Ascending aorta (tissue), 2 donors: ENCODE results near the gene CFAP251. TPM values are rescaled to one million over a fixed set of nuclear protein-coding genes. Genes with fewer than 3 reads are reported as not detected.

Experiments
- DNase-seq, 2 donors: peaks; one replicate each; pipeline ENCODE4 v3.0.0-alpha.2; 2019; ENCODE audit warnings: low spot score in 2 of 2
- H3K27ac ChIP-seq, 2 donors: fragments of 200-600 bp; sonication (generic); one replicate each; pipeline ENCODE4 v1.5.1; 2016 to 2017; ENCODE audit warnings: mild to moderate bottlenecking in 1 of 2
- H3K27me3 ChIP-seq: fragments of 200-600 bp; sonication (generic); one replicate; pipeline ENCODE4 v1.5.1; 2017
- H3K36me3 ChIP-seq, 2 donors: fragments of 200-600 bp; sonication (generic); one replicate each; pipeline ENCODE4 v1.5.1; 2016
- H3K4me1 ChIP-seq, 2 donors: fragments of 200-600 bp; sonication (generic); one replicate each; pipeline ENCODE4 v1.5.1; 2016 to 2017; ENCODE audit warnings: mild to moderate bottlenecking in 1 of 2
- H3K4me3 ChIP-seq, 2 donors: fragments of 200-600 bp; sonication (generic); one replicate each; pipeline ENCODE4 v1.5.1; 2016 to 2017; ENCODE audit warnings: mild to moderate bottlenecking in 1 of 2
- H3K9me3 ChIP-seq, 2 donors: fragments of 200-600 bp; sonication (generic); one replicate each; pipeline ENCODE4 v1.5.1; 2016
- intact Hi-C: fragments of 100-400 bp; cut with DNase I; formaldehyde crosslinking; loops from one replicate; pipeline ENCODE4 v1.15.1; 2023
- total RNA-seq: library from RNA; depleted of rRNA; stranded (reverse); fragments of >200 nt; gene quantifications from one replicate; pipeline ENCODE4 v1.1.0, GENCODE V29; 2016
- TF ChIP-seq, protein P1 (sequence below), 3 experiments: fragments of 200-600 bp in 2 of 3; fragments of 450-650 bp in 1 of 3; sonication (generic) in 2 of 3; IDR thresholded peaks; one replicate each; pipeline ENCODE4 v1.5.1; 2016 to 2019; ENCODE audit warnings: antibody characterized with exemption in 3 of 3, mild to moderate bottlenecking in 1 of 3, moderate library complexity in 1 of 3

CFAP251 gene
- total RNA-seq, 1 donor from 2014 or later: 0.75 TPM

DNA sequence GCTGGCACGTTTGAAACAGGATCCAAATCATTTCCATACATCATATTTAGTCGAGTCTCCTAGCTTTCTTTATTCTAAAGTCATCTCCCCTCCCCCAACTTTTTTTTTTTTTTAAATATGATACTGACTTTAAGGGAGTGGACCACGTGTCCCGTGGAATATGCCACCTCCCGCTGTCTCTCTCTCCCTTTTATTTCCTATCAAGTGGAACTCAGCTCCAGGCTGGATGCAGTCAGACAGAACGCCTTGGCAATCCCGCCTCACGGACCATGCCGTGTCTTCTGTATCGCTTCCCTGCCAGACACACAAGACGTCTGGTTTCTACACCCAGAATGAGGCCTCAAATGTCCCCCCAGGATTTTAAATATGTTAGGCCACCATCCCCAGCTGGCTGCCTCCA lies 124.5 kb downstream of the CFAP251 start:
- peaks cover 17 to 41% of the 10 kb centered on the region in 2 donors for H3K36me3 ChIP-seq
- H3K9me3 ChIP-seq: no peaks in the 10 kb centered on the region
- intact Hi-C loops: no loop called here
- H3K4me3 ChIP-seq: no peak overlapping the region
- no peak for DNase-seq
- H3K4me1 ChIP-seq: no peaks in the 10 kb centered on the region
- no peak overlapping the region for H3K27ac ChIP-seq
- TF ChIP-seq, protein P1, sequence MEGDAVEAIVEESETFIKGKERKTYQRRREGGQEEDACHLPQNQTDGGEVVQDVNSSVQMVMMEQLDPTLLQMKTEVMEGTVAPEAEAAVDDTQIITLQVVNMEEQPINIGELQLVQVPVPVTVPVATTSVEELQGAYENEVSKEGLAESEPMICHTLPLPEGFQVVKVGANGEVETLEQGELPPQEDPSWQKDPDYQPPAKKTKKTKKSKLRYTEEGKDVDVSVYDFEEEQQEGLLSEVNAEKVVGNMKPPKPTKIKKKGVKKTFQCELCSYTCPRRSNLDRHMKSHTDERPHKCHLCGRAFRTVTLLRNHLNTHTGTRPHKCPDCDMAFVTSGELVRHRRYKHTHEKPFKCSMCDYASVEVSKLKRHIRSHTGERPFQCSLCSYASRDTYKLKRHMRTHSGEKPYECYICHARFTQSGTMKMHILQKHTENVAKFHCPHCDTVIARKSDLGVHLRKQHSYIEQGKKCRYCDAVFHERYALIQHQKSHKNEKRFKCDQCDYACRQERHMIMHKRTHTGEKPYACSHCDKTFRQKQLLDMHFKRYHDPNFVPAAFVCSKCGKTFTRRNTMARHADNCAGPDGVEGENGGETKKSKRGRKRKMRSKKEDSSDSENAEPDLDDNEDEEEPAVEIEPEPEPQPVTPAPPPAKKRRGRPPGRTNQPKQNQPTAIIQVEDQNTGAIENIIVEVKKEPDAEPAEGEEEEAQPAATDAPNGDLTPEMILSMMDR (IDR thresholded peaks at IDR 0.05): no peak
- H3K27me3 ChIP-seq: no peaks in the 10 kb centered on the region

DNA sequence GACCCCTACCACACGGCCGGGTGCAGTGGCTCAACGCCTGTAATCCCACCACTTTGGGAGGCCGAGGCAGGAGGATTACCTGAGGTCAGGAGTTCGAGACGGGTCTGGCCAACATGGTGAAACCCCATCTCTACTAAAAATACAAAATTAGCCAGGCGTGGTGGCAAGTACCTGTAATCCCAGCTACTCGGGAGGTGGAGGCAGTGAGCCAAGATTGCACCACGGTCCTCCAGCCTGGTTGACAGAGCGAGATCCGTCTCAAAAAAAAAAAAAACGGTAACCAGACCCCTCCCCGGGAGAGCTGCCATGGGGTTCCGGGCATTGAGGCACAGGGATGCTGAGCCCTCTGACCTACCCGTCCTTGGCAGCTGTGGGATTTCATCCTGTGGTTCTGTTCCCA lies 125.1 kb downstream of the CFAP251 start:
- intact Hi-C loops: no loop called here
- no peaks in the 10 kb centered on the region for H3K4me1 ChIP-seq
- peaks cover 17 to 39% of the 10 kb centered on the region in 2 donors for H3K36me3 ChIP-seq
- H3K27ac ChIP-seq: no peak overlapping the region
- H3K27me3 ChIP-seq: no peaks in the 10 kb centered on the region
- no peaks in the 10 kb centered on the region for H3K9me3 ChIP-seq
- TF ChIP-seq, protein P1 (IDR thresholded peaks at IDR 0.05): no peak
- no peak for DNase-seq
- no peak overlapping the region for H3K4me3 ChIP-seq

DNA sequence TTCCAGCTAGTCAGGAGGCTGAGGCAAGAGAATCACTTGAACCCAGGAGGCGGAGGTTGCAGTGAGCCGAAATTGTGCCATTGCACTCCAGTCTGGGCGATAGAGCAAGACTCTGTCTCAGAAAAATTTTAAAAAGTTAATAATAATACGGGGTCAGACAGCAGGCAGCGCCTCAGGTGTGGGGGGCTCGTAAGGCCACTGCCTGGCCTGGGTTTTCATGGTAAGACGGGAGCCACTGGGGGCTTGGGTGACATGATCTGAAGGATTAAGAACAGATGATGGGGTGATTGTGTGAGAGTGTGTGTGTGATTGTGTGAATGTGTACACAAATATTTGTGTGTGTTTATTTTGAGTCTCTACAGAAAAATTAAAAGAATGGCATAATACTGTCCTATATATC lies 126.9 kb downstream of the CFAP251 start:
- no peak overlapping the region for H3K4me3 ChIP-seq
- intact Hi-C loops: no loop called here
- H3K27ac ChIP-seq: no peak overlapping the region
- no peak for DNase-seq
- H3K36me3 ChIP-seq: peaks cover 17 to 32% of the 10 kb centered on the region in 2 donors
- H3K9me3 ChIP-seq: no peaks in the 10 kb centered on the region
- TF ChIP-seq, protein P1 (IDR thresholded peaks at IDR 0.05): no peak
- H3K27me3 ChIP-seq: no peaks in the 10 kb centered on the region
- H3K4me1 ChIP-seq: no peaks in the 10 kb centered on the region

DNA sequence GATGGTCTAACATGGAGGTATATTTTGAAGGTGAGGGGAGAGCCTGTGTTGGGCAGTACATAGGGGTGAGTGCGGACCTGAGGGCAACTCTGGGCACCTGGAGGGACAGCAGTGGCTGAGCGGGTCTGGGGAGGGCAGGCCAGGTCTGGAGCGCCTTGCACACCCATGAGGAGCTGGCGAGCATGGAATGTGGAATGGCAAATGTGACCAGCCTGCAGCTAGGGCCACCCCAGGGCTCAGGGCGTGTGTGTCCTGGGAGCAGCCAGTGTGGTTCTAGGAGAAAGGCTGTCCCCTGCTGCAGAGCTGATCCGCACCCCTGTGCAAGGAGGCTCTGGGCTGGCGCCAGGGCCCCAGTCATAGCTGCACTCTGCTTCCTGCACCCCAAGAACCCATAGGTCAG lies 127.8 kb downstream of the CFAP251 start:
- no peaks in the 10 kb centered on the region for H3K9me3 ChIP-seq
- peaks cover 0 to 4% of the 10 kb centered on the region in 2 donors for H3K4me1 ChIP-seq
- H3K4me3 ChIP-seq: no peak overlapping the region
- no peak overlapping the region for H3K27ac ChIP-seq
- H3K27me3 ChIP-seq: no peaks in the 10 kb centered on the region
- intact Hi-C loops: no loop called here
- TF ChIP-seq, protein P1 (IDR thresholded peaks at IDR 0.05): no peak
- H3K36me3 ChIP-seq: peaks cover 17 to 32% of the 10 kb centered on the region in 2 donors
- DNase-seq: no peak

DNA sequence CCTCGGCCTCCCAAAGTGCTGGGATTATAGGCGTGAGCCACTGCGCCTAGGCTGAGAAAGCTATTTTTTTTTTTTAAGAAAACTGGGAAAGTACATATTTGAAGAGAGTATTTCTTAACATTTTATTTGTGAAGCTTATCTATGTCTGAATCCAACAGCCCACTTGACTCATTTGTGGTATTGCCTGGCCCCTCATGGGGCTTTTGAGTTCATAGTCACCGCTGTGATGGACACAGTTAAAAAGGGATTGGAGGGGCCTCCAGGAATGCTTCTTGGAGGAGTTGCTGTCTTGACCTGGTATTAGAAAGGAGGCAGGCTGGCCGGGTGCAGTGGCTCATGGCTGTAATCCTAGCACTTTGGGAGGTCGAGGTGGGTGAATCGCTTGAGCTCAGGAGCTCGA lies 129.8 kb downstream of the CFAP251 start:
- no peak for DNase-seq
- no peak overlapping the region for H3K4me3 ChIP-seq

More for the DNA sequence above, 129.8 kb downstream of the CFAP251 start:
- intact Hi-C loops: no loop called here
- TF ChIP-seq, protein P1 (IDR thresholded peaks at IDR 0.05): no peak
- Histone ChIP-seq H3K36me3 (peaks cover 17 to 25% of the 10 kb centered on the region in 2 donors), H3K27ac (no peak overlapping the region), H3K4me1 (peaks cover 0 to 5% of the 10 kb centered on the region in 2 donors), H3K9me3 (no peaks in the 10 kb centered on the region), H3K27me3 (no peaks in the 10 kb centered on the region)
